ENCODE measurements around the gene NPAS4. TPM values are rescaled to one million over a fixed set of nuclear protein-coding genes. Genes with fewer than 3 reads are reported as not detected.

The NPAS4 gene
- total RNA-seq, 1 experiment from 2014 or later = 0.79 TPM

- Mint-ChIP-seq H3K36me3 (peaks cover 12% of the 10 kb centered on the region), H3K4me1 (peaks cover 6% of the 10 kb centered on the region), H3K4me3 (no peak overlapping the region), H3K27ac (no peak overlapping the region), H3K27me3 (ENCODE audit: low read depth) (no peaks in the 10 kb centered on the region; the same call in 1 of the 2 replicates), H3K9me3 (peaks cover 14% of the 10 kb centered on the region)
- ChIA-PET CTCF (interaction anchor here (0.9 to 1.2 kb wide), 2 partner anchors 19 to 22 kb away, joined by 3 read pairs; partner anchors contain the start of genes DPP3 and MRPL11), POLR2A (interaction anchor here (0.6 to 0.7 kb wide), 2 partner anchors 12 to 19 kb away, joined by 3 to 7 read pairs; partner anchors contain the start of gene MRPL11)
- no peak for DNase-seq (ENCODE audit: low spot score)
- no peak for ATAC-seq
- TF ChIP-seq ZBTB21 (CRISPR knock-in tag; IDR thresholded peaks at IDR 0.05; ENCODE audit: borderline replicate concordance) (no peak), GABPB1 (CRISPR knock-in tag; IDR thresholded peaks at IDR 0.05) (peak; percentile 80)
Measured at GRCh38 chr11:66457826-66458225, 37.0 kb downstream of the NPAS4 start.

- peaks cover 23% of the 10 kb centered on the region for H3K9me3 Mint-ChIP-seq
- no peak overlapping the region for H3K27ac Mint-ChIP-seq
- no peaks in the 10 kb centered on the region; the same call in 1 of the 2 replicates for H3K27me3 Mint-ChIP-seq (ENCODE audit: low read depth)
- ChIA-PET POLR2A (interaction anchor here (0.5 kb wide), 1 partner anchor 869 kb away, joined by 3 read pairs; no protein-coding TSS in a partner anchor), CTCF (interaction anchor here (0.8 to 1.5 kb wide), 3 partner anchors 20 to 73 kb away, joined by 3 to 6 read pairs (median 5); partner anchors contain the start of gene MRPL11)
- ATAC-seq (no peak), DNase-seq (ENCODE audit: low spot score) (no peak)
- TF ChIP-seq ZNF532 (CRISPR knock-in tag; IDR thresholded peaks at IDR 0.05; ENCODE audit: borderline replicate concordance) (no peak), ZNF138 (CRISPR knock-in tag; conservative IDR thresholded peaks at IDR 0.05) (no peak), E2F5 (CRISPR knock-in tag; IDR thresholded peaks at IDR 0.05) (no peak), ATF2 (CRISPR knock-in tag; IDR thresholded peaks at IDR 0.05; ENCODE audit: borderline replicate concordance, low read depth) (no peak), CBFB (CRISPR knock-in tag; IDR thresholded peaks at IDR 0.05; ENCODE audit: low read depth) (no peak), CREB1 (CRISPR knock-in tag; IDR thresholded peaks at IDR 0.05) (no peak), TCF7 (CRISPR knock-in tag; IDR thresholded peaks at IDR 0.05; ENCODE audit: low read depth) (no peak), ATF6 (CRISPR knock-in tag; IDR thresholded peaks at IDR 0.05) (no peak)
- peaks cover 18% of the 10 kb centered on the region for H3K36me3 Mint-ChIP-seq
- H3K4me3 Mint-ChIP-seq = no peak overlapping the region
- peaks cover 6% of the 10 kb centered on the region for H3K4me1 Mint-ChIP-seq
Measured at GRCh38 chr11:66459138-66459778, 38.4 kb downstream of the NPAS4 start.

GRCh38 chr11:66462010-66462409 lies 41.2 kb downstream of the NPAS4 start:
- peaks cover 23% of the 10 kb centered on the region for H3K9me3 Mint-ChIP-seq
- ChIA-PET POLR2A (interaction anchor here (0.5 kb wide), 1 partner anchor 33 kb away, joined by 4 read pairs; no protein-coding TSS in a partner anchor), CTCF (interaction anchor here (0.6 to 1.4 kb wide), 4 partner anchors 23 to 210 kb away, joined by 3 to 6 read pairs (median 4); partner anchors contain the start of gene MRPL11)
- no peaks in the 10 kb centered on the region; the same call in 1 of the 2 replicates for H3K27me3 Mint-ChIP-seq (ENCODE audit: low read depth)
- H3K4me3 Mint-ChIP-seq = no peak overlapping the region
- DNase-seq (ENCODE audit: low spot score) (no peak), ATAC-seq (no peak)
- H3K36me3 Mint-ChIP-seq = peaks cover 18% of the 10 kb centered on the region
- peaks cover 17% of the 10 kb centered on the region for H3K4me1 Mint-ChIP-seq
- H3K27ac Mint-ChIP-seq = no peak overlapping the region
- TF ChIP-seq E2F5 (CRISPR knock-in tag; IDR thresholded peaks at IDR 0.05) (no peak), NR3C1 (CRISPR knock-in tag; conservative IDR thresholded peaks at IDR 0.05; ENCODE audit: low read depth) (no peak), FOXK1 (CRISPR knock-in tag; IDR thresholded peaks at IDR 0.05) (no peak), JAZF1 (CRISPR knock-in tag; IDR thresholded peaks at IDR 0.05) (no peak), MAX (CRISPR knock-in tag; IDR thresholded peaks at IDR 0.05) (no peak), GABPB1 (CRISPR knock-in tag; IDR thresholded peaks at IDR 0.05) (no peak), ETV6 (CRISPR knock-in tag; IDR thresholded peaks at IDR 0.05) (no peak), ZNF121 (CRISPR knock-in tag; IDR thresholded peaks at IDR 0.05) (no peak), PRRX2 (CRISPR knock-in tag; IDR thresholded peaks at IDR 0.05) (no peak)
